ENCODE data around the gene SEPTIN8.

The SEPTIN8 gene

GRCh38 chr5:132704875-132705274 is 72.2 kb downstream of the SEPTIN8 start:
- Histone ChIP-seq H3K4me2 (ENCODE audit: insufficient read depth, low read length) (no peak overlapping the region), H3K36me3 (ENCODE audit: insufficient read depth, low read length) (peaks cover 33% of the 10 kb centered on the region)
- no peak for DNase-seq

More at GRCh38 chr5:132704875-132705274, 72.2 kb downstream of the SEPTIN8 start:
- H3K9me3 ChIP-seq (ENCODE audit: insufficient read depth, low read length, severe bottlenecking): no peaks in the 10 kb centered on the region
- H2AFZ ChIP-seq (ENCODE audit: low read depth, low read length): no peak overlapping the region
- no peak overlapping the region for H3K4me3 ChIP-seq (ENCODE audit: low read depth in 1 of 2, low read length in 2 of 2)
- H3K27ac ChIP-seq (ENCODE audit: low read length): no peak overlapping the region
- ATAC-seq (ENCODE audit: insufficient read depth, low read depth): no peak
- no peak for TF ChIP-seq CTCF (IDR thresholded peaks at IDR 0.05; ENCODE audit: borderline replicate concordance, extremely low read depth, low read length, poor library complexity, severe bottlenecking)
- TF ChIP-seq EZH2 (IDR thresholded peaks at IDR 0.05; ENCODE audit: borderline replicate concordance, low read depth, low read length, severe bottlenecking): no peak
- H4K20me1 ChIP-seq (ENCODE audit: insufficient read depth, low read length): no peaks in the 10 kb centered on the region
- H3K79me2 ChIP-seq (ENCODE audit: insufficient read depth, low read length): no peaks in the 10 kb centered on the region
- H3K9ac ChIP-seq (ENCODE audit: low read depth, low read length): no peak overlapping the region
- H3K4me1 ChIP-seq (ENCODE audit: insufficient read depth, low read length): no peaks in the 10 kb centered on the region
- H3K27me3 ChIP-seq (ENCODE audit: insufficient read depth, low read length, poor library complexity): no peaks in the 10 kb centered on the region
